Measurements from ENCODE around the gene TSPEAR. TPM values are rescaled to one million over a fixed set of nuclear protein-coding genes. Genes with fewer than 3 reads are reported as not detected.

The TSPEAR gene
- total and polyA plus RNA-seq, 9 of the 15 experiments (the other 6 are each of a cell fraction or from before 2014, with no cell fraction given) = not detected

DNA sequence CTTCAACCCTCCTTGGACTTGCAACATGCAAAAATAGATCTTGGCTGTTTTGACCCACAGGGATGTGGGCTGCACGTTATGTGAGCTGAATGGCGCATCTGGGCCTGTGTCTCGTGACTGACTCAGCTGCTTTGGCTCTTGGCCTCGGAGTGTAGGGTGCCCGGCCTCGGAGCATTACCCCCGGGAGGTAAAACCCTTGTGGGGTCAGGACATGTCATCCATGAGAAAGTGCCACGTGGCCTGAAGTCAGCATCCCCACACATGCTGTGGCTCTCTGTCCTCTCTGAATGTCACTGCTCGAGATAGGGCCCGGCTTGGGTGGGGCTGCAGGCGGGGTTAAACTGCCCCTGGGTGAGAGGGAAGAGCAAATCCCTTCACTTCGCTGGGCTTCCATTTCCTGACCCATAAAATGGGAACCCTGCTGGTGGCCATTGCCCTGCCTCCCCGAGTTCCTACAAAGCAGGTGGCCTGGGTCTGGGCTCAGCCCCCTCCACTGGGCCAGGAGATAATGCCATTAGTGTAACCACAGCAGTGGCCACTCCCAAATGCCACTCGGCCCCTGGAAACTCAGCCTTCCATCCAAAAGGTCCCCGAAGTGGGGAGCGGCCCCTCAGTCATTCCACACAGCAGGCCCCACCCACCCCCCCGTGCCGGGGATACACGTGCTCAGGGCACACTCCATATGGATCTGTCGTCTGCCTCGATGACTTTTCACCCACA, 22.8 kb upstream of the TSPEAR start (continued):
- TF ChIP-seq HMBOX1 (IDR thresholded peaks at IDR 0.05) (no peak), HIVEP1 (CRISPR knock-in tag; IDR thresholded peaks at IDR 0.05) (no peak)

DNA sequence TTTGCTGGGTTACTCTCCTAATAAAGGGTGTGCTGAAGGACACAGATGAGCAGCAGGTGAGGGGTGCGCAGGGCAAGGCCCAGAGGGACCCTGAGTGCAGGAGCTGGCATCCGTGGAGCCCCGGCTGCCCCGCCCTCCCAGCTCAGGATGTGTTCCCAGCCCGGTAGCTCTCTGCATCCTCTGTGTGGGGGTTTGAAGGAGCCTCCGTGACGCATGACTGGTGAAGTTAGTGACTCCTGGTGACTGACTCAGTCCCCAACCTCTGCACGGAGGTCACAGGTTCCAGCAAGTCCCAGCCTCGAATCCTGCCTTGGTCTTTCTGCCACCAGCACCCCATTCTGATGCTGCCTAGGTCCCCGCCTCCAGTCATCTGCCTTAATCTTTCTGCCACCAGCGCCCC, 21.6 kb upstream of the TSPEAR start:
- ATAC-seq (no peak), DNase-seq (ENCODE audit: extremely low read depth in 1 of 4, low spot score in 3 of 4) (no peak), FAIRE-seq (no peak)
- CTCF ChIA-PET (ENCODE audit: low intra/inter-chr PET ratio) = no interaction called here
- Histone ChIP-seq H3K9ac (ENCODE audit: insufficient read depth in 1 of 2, low read depth in 2 of 2, low read length in 2 of 2) (no peak overlapping the region), H3K27ac (ENCODE audit: extremely low read depth, low read depth, low read length) (no peak overlapping the region), H3K79me2 (ENCODE audit: control insufficient read depth, insufficient read depth, low read length) (no peaks in the 10 kb centered on the region), H3K9me3 (replicated peaks; ENCODE audit: control insufficient read depth, insufficient read depth, low read depth, low read length) (no peaks in the 10 kb centered on the region), H3K4me2 (ENCODE audit: insufficient read depth, low read length) (no peak overlapping the region), H3K4me3 (no peak overlapping the region), H4K20me1 (replicated peaks; ENCODE audit: control insufficient read depth, insufficient read depth, low read length) (peaks cover 7% of the 10 kb centered on the region; the same call in 1 of the 2 replicates), H2AFZ (ENCODE audit: low read depth, low read length) (no peak overlapping the region), H3K27me3 (ENCODE audit: control insufficient read depth in 2 of 2, insufficient read depth in 2 of 2, low read length in 2 of 2) (peaks cover 65 to 85% of the 10 kb centered on the region in 2 experiments), H3K4me1 (replicated peaks in 1 of 2; ENCODE audit: control insufficient read depth in 2 of 2, insufficient read depth in 2 of 2, low read length in 2 of 2) (peaks cover 10 to 20% of the 10 kb centered on the region in 2 experiments; a peak in 4 of 5 replicates), H3K36me3 (ENCODE audit: control insufficient read depth, insufficient read depth, low read length) (no peaks in the 10 kb centered on the region), H3K9me1 (ENCODE audit: control insufficient read depth, insufficient read depth, low read length) (no peaks in the 10 kb centered on the region)
- no TSS peak for BruUV-seq (replicated peaks)
- intact Hi-C loops (cut with micrococcal nuclease) (no loop called here), in situ Hi-C loops (cut with MboI) (no loop called here)
- POLR2A ChIA-PET = interaction anchor here (1.2 to 2.3 kb wide), 2 partner anchors 12 to 16 kb away, joined by 4 to 7 read pairs; no protein-coding TSS in a partner anchor
- WGBS (ENCODE audit: insufficient coverage, low coverage, missing lambda C conversion rate) = under 1% methylated on average over 11 of the region's 11 CpGs
- TF ChIP-seq ZNF324 (CRISPR knock-in tag; IDR thresholded peaks at IDR 0.05) (no peak), ZNF609 (CRISPR knock-in tag; IDR thresholded peaks at IDR 0.05; ENCODE audit: borderline replicate concordance) (no peak), NEUROD1 (IDR thresholded peaks at IDR 0.05; ENCODE audit: borderline replicate concordance, low read depth, low read length, partially characterized antibody) (no peak), ZC3H8 (IDR thresholded peaks at IDR 0.05) (no peak), KHSRP (IDR thresholded peaks at IDR 0.05) (no peak), MAX (CRISPR knock-in tag; IDR thresholded peaks at IDR 0.05) (no peak), ZBTB7A (IDR thresholded peaks at IDR 0.05; ENCODE audit: borderline replicate concordance, control insufficient read depth, low read depth, low read length) (no peak), BRD9 (IDR thresholded peaks at IDR 0.05; ENCODE audit: low read depth, partially characterized antibody) (no peak), ZKSCAN1 (IDR thresholded peaks at IDR 0.05; ENCODE audit: low read depth, low read length) (no peak), RNF2 (IDR thresholded peaks at IDR 0.05) (no peak), HMGN3 (IDR thresholded peaks at IDR 0.05; ENCODE audit: borderline replicate concordance, extremely low read depth, insufficient read length, low read depth, low read length) (no peak)
- TF ChIP-seq, protein P1, sequence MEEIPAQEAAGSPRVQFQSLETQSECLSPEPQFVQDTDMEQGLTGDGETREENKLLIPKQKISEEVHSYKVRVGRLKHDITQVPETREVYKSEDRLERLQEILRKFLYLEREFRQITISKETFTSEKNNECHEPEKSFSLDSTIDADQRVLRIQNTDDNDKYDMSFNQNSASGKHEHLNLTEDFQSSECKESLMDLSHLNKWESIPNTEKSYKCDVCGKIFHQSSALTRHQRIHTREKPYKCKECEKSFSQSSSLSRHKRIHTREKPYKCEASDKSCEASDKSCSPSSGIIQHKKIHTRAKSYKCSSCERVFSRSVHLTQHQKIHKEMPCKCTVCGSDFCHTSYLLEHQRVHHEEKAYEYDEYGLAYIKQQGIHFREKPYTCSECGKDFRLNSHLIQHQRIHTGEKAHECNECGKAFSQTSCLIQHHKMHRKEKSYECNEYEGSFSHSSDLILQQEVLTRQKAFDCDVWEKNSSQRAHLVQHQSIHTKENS (CRISPR knock-in tag; IDR thresholded peaks at IDR 0.05) = no peak
